Measurements from ENCODE around the gene ISG20.

Gene ISG20

GRCh38 chr15:88654430-88655102 is 15.8 kb downstream of the ISG20 start:
- DNase-seq (ENCODE audit: low spot score) = peak; percentile 3

DNA sequence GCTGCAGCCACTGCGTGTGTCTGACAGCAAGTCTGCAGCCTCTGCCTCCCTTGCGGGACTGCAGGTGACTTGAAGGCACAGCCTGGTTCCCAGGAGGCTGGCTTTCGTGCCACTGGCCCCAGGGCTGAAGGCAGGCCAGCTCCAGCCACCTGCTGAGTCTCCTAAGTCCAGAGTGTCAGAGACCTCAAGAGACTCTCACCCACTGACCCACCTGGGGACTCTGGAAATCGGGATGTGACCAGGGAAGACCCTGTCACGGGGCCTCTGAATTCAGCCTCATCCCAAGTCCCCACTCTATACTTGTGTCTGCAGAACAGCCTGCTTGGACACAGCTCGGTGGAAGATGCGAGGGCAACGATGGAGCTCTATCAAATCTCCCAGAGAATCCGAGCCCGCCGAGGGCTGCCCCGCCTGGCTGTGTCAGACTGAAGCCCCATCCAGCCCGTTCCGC is 16.3 kb downstream of the ISG20 start:
- peak; percentile 1 for DNase-seq (ENCODE audit: low spot score)

- DNase-seq (ENCODE audit: low spot score) = peak; percentile 2
These were observed 17.1 kb downstream of the ISG20 start for GRCh38 chr15:88655800-88656488.

GRCh38 chr15:88656760-88657221 is 18.0 kb downstream of the ISG20 start:
- DNase-seq (ENCODE audit: low spot score) = no peak

- peak; percentile 86 for DNase-seq (ENCODE audit: low spot score)
These were observed 18.7 kb downstream of the ISG20 start for GRCh38 chr15:88657326-88658069.

GRCh38 chr15:88658070-88658965 is 19.5 kb downstream of the ISG20 start:
- peak; percentile 7 for DNase-seq (ENCODE audit: low spot score)

DNA sequence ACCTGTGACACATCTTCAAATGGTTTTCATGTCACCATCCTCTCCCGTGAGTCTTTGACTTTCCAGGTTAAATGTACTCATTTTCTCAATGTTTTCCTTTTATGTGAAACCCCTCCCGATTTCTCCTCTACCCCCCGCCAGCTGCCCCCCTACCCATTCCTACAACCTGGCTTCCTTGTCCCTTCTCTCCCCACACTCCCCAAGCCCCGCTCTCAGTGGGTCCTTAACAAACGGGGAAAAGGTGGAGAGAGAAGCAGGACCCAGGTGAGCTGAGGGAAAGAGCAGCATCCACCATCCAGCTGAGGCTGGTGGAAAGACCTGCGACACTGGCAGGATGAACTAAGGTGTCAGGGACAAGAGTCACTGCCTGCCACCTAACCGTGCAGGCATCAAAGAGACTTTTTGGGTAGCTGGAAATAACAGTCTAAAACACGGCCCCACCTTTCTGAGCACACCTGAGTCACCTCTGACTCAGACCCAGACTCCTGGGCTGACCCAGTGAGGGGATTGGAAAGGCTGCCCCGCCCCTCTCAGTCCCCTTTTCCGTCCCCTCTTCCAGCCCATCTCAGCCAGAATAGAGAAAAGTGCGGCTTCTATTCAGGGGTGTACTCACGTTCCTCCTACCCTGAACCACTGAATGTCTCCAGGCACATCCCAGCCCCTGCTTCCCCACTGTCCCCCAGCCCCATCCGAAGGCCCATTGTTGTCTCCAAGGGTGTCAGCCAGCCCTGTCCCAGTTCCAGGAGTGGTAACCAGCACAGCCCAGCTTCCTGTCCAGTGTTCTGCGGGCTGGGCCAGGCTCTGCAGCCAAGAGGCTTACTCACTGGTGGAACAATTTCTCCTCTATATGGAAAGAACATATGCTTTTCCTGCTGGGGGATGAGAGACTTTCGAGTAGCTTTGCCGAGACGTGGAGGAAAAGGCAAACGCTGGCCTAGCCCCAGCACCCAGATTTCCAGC is 20.4 kb downstream of the ISG20 start:
- peak; percentile 82 for DNase-seq (ENCODE audit: low spot score)

DNA sequence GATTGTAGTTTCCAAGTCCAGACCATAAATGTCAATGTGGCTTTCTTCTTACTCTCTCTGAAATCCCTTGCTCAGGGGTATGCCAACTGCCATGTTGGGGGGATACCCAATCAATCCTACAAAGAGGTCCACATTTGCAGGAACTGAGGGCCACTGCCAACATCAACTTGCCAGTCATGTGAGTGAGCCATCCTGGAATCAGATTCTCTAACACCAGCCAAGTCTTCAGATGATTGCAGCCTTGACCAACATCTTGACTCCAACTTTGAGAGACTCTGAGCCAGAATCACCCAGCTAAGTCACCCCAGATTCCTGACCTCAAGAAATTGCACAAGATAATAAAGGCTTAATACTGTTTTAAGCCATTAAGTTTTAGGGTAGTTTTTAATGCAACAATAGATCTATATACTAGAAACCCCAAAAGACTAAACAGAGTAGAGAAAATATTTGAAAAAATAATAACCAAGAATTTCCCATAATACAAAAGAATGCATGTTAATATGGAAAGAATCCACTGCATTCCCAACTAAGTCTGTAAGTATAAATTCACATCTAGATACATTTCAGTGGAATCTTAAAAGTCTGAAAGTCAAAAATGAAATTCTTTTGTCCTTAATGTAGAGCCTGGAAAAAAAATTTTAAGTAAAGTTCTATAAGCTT is 22.4 kb downstream of the ISG20 start:
- DNase-seq (ENCODE audit: low spot score) = no peak

DNA sequence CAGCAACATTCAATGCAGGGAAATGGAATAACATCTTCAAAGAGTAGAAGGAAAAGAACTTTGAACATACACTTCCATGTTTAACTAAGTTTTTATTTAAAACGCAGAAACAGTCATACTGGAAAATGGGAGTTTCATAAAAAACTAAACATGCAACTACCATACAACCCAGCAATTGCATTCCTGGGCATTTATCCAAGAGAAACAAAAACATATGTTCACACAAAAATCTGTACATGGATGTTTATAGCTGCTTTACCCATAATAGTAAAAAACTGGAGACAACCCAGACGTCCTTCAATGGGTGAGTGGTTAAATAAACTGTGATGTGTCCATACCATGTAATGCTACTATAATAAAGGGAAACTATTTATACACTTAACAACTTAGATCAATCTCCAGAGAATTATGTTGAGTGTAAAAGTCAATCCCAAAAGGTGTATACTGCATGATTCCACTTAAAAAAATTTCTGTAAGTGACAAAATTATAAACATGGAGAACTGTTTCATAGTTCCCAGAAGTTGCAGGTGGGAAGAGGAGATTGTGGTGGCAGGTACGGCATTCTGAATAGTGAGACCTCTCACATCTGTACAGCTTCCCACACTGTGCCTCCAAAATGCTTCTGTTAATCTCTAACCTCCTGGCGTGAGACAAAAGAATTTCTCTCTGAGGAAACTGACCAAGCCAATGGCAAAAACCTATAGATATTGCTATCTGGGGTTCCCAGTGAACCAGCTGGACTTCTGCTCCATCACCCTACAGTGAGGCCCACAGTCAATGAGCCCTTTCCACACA is 23.1 kb downstream of the ISG20 start:
- DNase-seq (ENCODE audit: low spot score) = no peak

DNA sequence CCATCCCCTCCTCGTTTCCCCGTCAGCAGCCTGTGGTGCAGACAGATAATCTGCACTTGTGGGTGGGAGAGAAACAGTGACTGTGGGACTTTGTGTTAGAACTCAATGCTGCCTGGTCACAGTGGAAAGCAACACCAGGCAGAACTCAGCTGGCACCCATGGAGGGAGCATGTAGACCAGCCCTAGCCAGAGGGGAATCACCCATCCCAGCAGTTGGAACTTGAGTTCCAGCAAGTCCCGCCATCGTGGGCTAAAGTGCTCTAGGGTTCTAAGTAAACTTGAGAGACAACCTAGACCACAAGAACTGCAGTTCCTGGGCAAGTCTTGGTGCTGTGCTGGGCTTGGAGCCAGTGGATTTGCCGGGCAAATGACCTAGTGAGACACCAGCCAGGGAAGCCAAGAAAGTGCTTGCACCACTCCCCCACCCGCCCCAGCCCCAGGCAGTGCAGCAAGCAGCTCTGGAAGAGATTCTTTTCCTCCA is 24.4 kb downstream of the ISG20 start:
- peak; percentile 38 for DNase-seq (ENCODE audit: low spot score)

- DNase-seq (ENCODE audit: low spot score) = no peak
These were observed 25.4 kb downstream of the ISG20 start for GRCh38 chr15:88664151-88664778.

DNA sequence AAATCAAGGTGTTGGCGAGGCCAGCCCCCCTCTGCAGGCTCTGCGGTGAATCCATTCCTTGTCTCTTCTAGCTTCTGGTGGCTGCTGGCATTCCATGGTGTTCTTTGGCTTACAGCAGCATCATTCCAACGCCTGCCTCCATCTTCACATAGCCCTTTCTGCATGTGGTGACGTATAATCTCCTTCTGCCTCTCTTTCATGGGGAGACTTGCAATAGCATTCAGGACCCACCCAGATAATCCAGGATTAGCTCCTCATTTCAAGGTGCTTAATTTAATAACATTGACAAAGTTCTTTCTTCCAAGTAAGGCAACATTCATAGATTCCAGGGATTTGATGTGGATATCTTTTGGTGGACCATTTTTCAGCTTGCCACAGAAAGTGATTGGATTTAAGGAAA is 35.8 kb downstream of the ISG20 start:
- no peak for DNase-seq (ENCODE audit: low spot score)

- no peak for DNase-seq (ENCODE audit: low spot score)
These were observed 39.9 kb downstream of the ISG20 start for GRCh38 chr15:88678755-88679154.

GRCh38 chr15:88680241-88681001 is 41.6 kb downstream of the ISG20 start:
- DNase-seq (ENCODE audit: low spot score) = no peak

DNA sequence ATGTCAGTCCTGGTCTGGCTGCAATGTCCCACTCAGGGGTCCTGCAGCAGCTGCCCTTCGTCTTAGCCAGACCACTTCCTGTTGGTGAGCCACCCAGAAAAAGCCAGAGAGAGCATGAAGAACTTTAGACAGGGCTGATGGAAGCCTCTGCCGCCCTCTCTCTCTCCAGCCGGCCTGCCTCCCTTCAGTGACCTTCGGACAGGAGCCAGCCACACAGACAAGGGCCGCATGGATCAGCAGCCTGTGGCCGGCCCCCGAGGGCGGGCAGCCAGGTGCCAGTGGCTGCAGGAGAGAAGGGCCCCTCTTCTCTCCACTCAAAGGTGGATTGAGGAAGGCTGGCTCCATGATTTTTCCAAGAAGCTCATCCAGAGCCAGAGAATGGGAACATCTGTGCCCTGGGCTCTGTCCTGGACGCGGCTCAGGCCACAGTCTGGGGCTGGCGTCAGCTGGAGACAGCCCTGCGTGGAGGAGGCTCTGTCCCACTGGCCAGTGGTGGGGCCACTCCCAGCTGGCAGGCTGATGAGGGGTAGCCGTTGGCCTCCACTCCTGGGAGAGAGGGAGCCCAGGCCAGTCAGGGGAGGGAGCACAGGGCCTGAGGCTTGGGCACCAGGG is 42.9 kb downstream of the ISG20 start:
- DNase-seq (ENCODE audit: low spot score) = peak; percentile 71

DNA sequence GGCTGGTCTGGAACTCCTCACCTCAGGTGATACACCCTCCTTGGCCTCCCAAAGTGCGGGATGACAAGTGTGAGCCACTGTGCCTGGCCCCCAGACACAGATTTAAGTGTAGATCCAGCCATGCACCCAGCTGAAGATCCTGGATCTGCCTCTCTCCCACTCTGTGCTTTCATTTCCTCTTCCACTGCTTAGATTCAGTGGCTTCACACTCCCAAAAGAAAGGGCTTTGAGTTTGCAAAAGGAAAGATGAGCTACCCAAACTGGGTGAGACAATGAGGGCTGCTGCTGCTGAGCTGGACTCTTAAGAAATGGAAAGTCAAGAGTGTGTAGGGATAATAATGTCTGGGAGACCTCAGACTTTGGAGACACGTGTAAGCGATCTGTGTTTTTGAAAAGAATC is 45.5 kb downstream of the ISG20 start:
- DNase-seq (ENCODE audit: low spot score) = no peak

DNA sequence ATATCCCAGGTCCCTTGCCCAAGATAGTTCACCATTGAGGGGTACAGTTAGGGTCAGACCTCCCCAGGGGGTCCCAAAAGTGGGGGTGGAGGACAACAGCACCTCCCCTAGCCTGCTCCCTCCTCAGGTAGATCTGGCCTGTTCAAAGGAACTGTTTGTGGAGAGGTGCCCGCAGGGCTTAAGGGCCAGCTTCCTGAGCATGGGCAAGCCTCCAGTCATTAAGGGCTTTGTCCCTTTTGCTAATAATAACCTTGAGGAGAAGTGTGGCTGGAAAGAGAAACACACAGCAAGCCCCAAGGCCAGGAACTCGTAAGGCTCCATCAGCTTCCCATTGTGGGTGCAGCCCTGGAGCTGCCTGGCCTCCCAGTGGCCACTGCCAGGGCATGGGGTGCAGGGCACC is 47.4 kb downstream of the ISG20 start:
- DNase-seq (ENCODE audit: low spot score) = no peak
